ENCODE results near the gene PGM2L1.
"Not testable (repeated sequence)": the region's sequence is repeated elsewhere in the genome, so short reads cannot be mapped to it uniquely, and the experiment has no call there.

The PGM2L1 gene

GRCh38 chr11:74397501-74398243 lies 561 bp downstream of the PGM2L1 start:
- DNase-seq = peak; percentile 11 to 12

GRCh38 chr11:74392256-74392655 lies 6.0 kb downstream of the PGM2L1 start:
- DNase-seq = no peak

GRCh38 chr11:74391193-74391592 lies 7.0 kb downstream of the PGM2L1 start:
- no peak for DNase-seq

- DNase-seq = no peak
Observed at GRCh38 chr11:74390697-74391096, 7.5 kb downstream of the PGM2L1 start.

- DNase-seq = peak; percentile 62 to 76
Observed at GRCh38 chr11:74388678-74389327, 9.4 kb downstream of the PGM2L1 start.

- no peak for DNase-seq
Observed at GRCh38 chr11:74384641-74385040, 13.6 kb downstream of the PGM2L1 start.

- DNase-seq = no peak
Observed at GRCh38 chr11:74380746-74381439, 17.3 kb downstream of the PGM2L1 start.

- DNase-seq = no peak
Observed at GRCh38 chr11:74377689-74378088, 20.5 kb downstream of the PGM2L1 start.

GRCh38 chr11:74373382-74373781 lies 24.9 kb downstream of the PGM2L1 start:
- no peak for DNase-seq

- DNase-seq = no peak
Observed at GRCh38 chr11:74371269-74372052, 26.8 kb downstream of the PGM2L1 start.

- no peak for DNase-seq
Observed at GRCh38 chr11:74370123-74370522, 28.1 kb downstream of the PGM2L1 start.

GRCh38 chr11:74367881-74368280 lies 30.4 kb downstream of the PGM2L1 start:
- no peak for DNase-seq

GRCh38 chr11:74366576-74366975 lies 31.7 kb downstream of the PGM2L1 start:
- DNase-seq = no peak

GRCh38 chr11:74365805-74366204 lies 32.4 kb downstream of the PGM2L1 start:
- not testable (repeated sequence) for DNase-seq

GRCh38 chr11:74357449-74357848 lies 40.8 kb downstream of the PGM2L1 start:
- DNase-seq = no peak

GRCh38 chr11:74355626-74356025 lies 42.6 kb downstream of the PGM2L1 start:
- no peak for DNase-seq

- DNase-seq = no peak
Observed at GRCh38 chr11:74354036-74354435, 44.2 kb downstream of the PGM2L1 start.

- no peak for DNase-seq
Observed at GRCh38 chr11:74347381-74347780, 50.9 kb downstream of the PGM2L1 start.

GRCh38 chr11:74345420-74345819 lies 52.8 kb downstream of the PGM2L1 start:
- DNase-seq = no peak

GRCh38 chr11:74341921-74342320 lies 56.3 kb downstream of the PGM2L1 start:
- DNase-seq = no peak

- no peak for DNase-seq
Observed at GRCh38 chr11:74339619-74340018, 58.6 kb downstream of the PGM2L1 start.

GRCh38 chr11:74338963-74339362 lies 59.3 kb downstream of the PGM2L1 start:
- DNase-seq = no peak

- no peak for DNase-seq
Observed at GRCh38 chr11:74333193-74333592, 65.0 kb downstream of the PGM2L1 start.

Data from stimulated activated CD4-positive, alpha-beta T cell treated with anti-CD3 and anti-CD28 coated beads, Interleukin-2, amount 100 ng/mL, for 48 hours (primary cell).